Measurements from ENCODE around the gene PEA15. TPM values are rescaled to one million over a fixed set of nuclear protein-coding genes. Genes with fewer than 3 reads are reported as not detected.

PEA15 gene
- total RNA-seq, 1 experiment from 2014 or later: 57.5 TPM

GRCh38 chr1:160207771-160208556 lies 2.8 kb downstream of the PEA15 start:
- no peak for DNase-seq (ENCODE audit: extremely low read depth, low read depth)

GRCh38 chr1:160208557-160209320 lies 3.6 kb downstream of the PEA15 start:
- no peak for DNase-seq (ENCODE audit: extremely low read depth, low read depth)

- DNase-seq (ENCODE audit: extremely low read depth, low read depth): no peak
Observed at GRCh38 chr1:160209321-160210046, 4.3 kb downstream of the PEA15 start.

GRCh38 chr1:160210561-160210960 lies 5.4 kb downstream of the PEA15 start:
- DNase-seq (ENCODE audit: extremely low read depth, low read depth): no peak

GRCh38 chr1:160211046-160211790 lies 6.0 kb downstream of the PEA15 start:
- DNase-seq (ENCODE audit: extremely low read depth, low read depth): no peak

- DNase-seq (ENCODE audit: extremely low read depth, low read depth): no peak
Observed at GRCh38 chr1:160214481-160215140, 9.4 kb downstream of the PEA15 start.

- DNase-seq (ENCODE audit: extremely low read depth, low read depth): no peak
Observed at GRCh38 chr1:160216301-160216700, 11.1 kb downstream of the PEA15 start.

- no peak for DNase-seq (ENCODE audit: extremely low read depth, low read depth)
Observed at GRCh38 chr1:160217481-160218051, 12.4 kb downstream of the PEA15 start.

- peak; percentile 54 for DNase-seq (ENCODE audit: extremely low read depth, low read depth)
Observed at GRCh38 chr1:160219062-160219929, 14.1 kb downstream of the PEA15 start.

- DNase-seq (ENCODE audit: extremely low read depth, low read depth): no peak
Observed at GRCh38 chr1:160220301-160220700, 15.1 kb downstream of the PEA15 start.

- no peak for DNase-seq (ENCODE audit: extremely low read depth, low read depth)
Observed at GRCh38 chr1:160221089-160221488, 15.9 kb downstream of the PEA15 start.

GRCh38 chr1:160222546-160222945 lies 17.4 kb downstream of the PEA15 start:
- no peak for DNase-seq (ENCODE audit: extremely low read depth, low read depth)

GRCh38 chr1:160224606-160225005 lies 19.4 kb downstream of the PEA15 start:
- DNase-seq (ENCODE audit: extremely low read depth, low read depth): no peak

GRCh38 chr1:160225345-160225744 lies 20.2 kb downstream of the PEA15 start:
- no peak for DNase-seq (ENCODE audit: extremely low read depth, low read depth)

- no peak for DNase-seq (ENCODE audit: extremely low read depth, low read depth)
Observed at GRCh38 chr1:160226623-160227022, 21.4 kb downstream of the PEA15 start.

- DNase-seq (ENCODE audit: extremely low read depth, low read depth): no peak
Observed at GRCh38 chr1:160227034-160227433, 21.9 kb downstream of the PEA15 start.

GRCh38 chr1:160227561-160227960 lies 22.4 kb downstream of the PEA15 start:
- no peak for DNase-seq (ENCODE audit: extremely low read depth, low read depth)

GRCh38 chr1:160228431-160228830 lies 23.2 kb downstream of the PEA15 start:
- no peak for DNase-seq (ENCODE audit: extremely low read depth, low read depth)

- DNase-seq (ENCODE audit: extremely low read depth, low read depth): no peak
Observed at GRCh38 chr1:160232911-160233310, 27.7 kb downstream of the PEA15 start.
